ENCODE results near the gene SLC23A2. TPM values are rescaled to one million over a fixed set of nuclear protein-coding genes. Genes with fewer than 3 reads are reported as not detected.

The SLC23A2 gene
- total RNA-seq, 1 experiment from 2014 or later, result 16.3 TPM

GRCh38 chr20:4858000-4858399 lies 143.3 kb downstream of the SLC23A2 start:
- H3K27ac ChIP-seq (ENCODE audit: low read depth, low read length), result no peak overlapping the region
- H3K79me2 ChIP-seq (ENCODE audit: insufficient read depth, low read length), result no peaks in the 10 kb centered on the region
- ChIA-PET POLR2A (no interaction called here), RAD21 (ENCODE audit: low non-redundant PET in 1 of 2, low total read pairs in 2 of 2, uncharacterized antibody in 2 of 2, unreplicated experiment in 2 of 2) (no interaction called here), CTCF (no interaction called here)
- H3K27me3 ChIP-seq (ENCODE audit: insufficient read depth, low read length), result no peaks in the 10 kb centered on the region
- H4K20me1 ChIP-seq (ENCODE audit: insufficient read depth), result no peaks in the 10 kb centered on the region; the same call in 1 of the 2 replicates
- ATAC-seq (no peak), DNase-seq (ENCODE audit: low read depth, low spot score) (no peak)
- H3K9me2 ChIP-seq (ENCODE audit: insufficient read depth), result no peaks in the 10 kb centered on the region
- BruUV-seq (replicated peaks), result no TSS peak
- H3K4me2 ChIP-seq (ENCODE audit: low read length), result no peak overlapping the region
- no peak overlapping the region for H2AFZ ChIP-seq (ENCODE audit: low read depth, low read length, poor library complexity, severe bottlenecking)
- TF ChIP-seq TCF7L2 (IDR thresholded peaks at IDR 0.05; ENCODE audit: borderline replicate concordance, extremely low read depth, insufficient read depth, insufficient read length), result no peak
- TF ChIP-seq SRF (IDR thresholded peaks at IDR 0.05; ENCODE audit: low read depth), result no peak
- no peak for TF ChIP-seq REST (IDR thresholded peaks at IDR 0.05; ENCODE audit: low read depth)
- no peak for TF ChIP-seq SIN3A (IDR thresholded peaks at IDR 0.05; ENCODE audit: low read depth)
- no peak for TF ChIP-seq EZH2 (IDR thresholded peaks at IDR 0.05)
- no peak for TF ChIP-seq YY1 (IDR thresholded peaks at IDR 0.05; ENCODE audit: extremely low read depth, insufficient replicate concordance, low read depth, low read length)
- TF ChIP-seq ELF1 (IDR thresholded peaks at IDR 0.05; ENCODE audit: borderline replicate concordance, low read depth), result no peak
- TF ChIP-seq ZFX (IDR thresholded peaks at IDR 0.05), result no peak
- no peak for TF ChIP-seq ZBTB33 (IDR thresholded peaks at IDR 0.05; ENCODE audit: extremely low read depth, insufficient replicate concordance, low read length)
- intact Hi-C loops (cut with micrococcal nuclease), result no loop called here
- H3K36me3 ChIP-seq (ENCODE audit: control insufficient read depth in 1 of 2, insufficient read depth in 2 of 2, low read length in 2 of 2), result peaks cover 21 to 32% of the 10 kb centered on the region in 2 experiments
- H3K4me3 ChIP-seq (replicated peaks in 1 of 2; ENCODE audit: low read depth in 1 of 2, low read length in 2 of 2), result no peak overlapping the region
- H3K4me1 ChIP-seq (ENCODE audit: control insufficient read depth in 1 of 2, insufficient read depth in 2 of 2, low read length in 2 of 2), result no peaks in the 10 kb centered on the region
- H3K9ac ChIP-seq (ENCODE audit: low read length), result no peak overlapping the region
- H3K9me3 ChIP-seq (ENCODE audit: control insufficient read depth in 1 of 2, insufficient read depth in 1 of 2, low read depth in 1 of 2, low read length in 2 of 2), result no peaks in the 10 kb centered on the region
